Astrocyte (in vitro differentiated cells and primary cell): ENCODE results near the gene OASL. TPM values are rescaled to one million over a fixed set of nuclear protein-coding genes. Genes with fewer than 3 reads are reported as not detected.

ENCODE experiments used
- DNase-seq: peaks from one replicate; pipeline ENCODE4 v3.0.0-alpha.2; 2010; ENCODE audit warnings: low read depth
- FAIRE-seq: peaks from 2 replicates; lab custom pipeline; 2011; peaks lifted over from hg19 to GRCh38; lab: Jason Lieb, UNC
- H2AFZ ChIP-seq: 2 replicates; pipeline ENCODE4 v1.6.0; 2012; ENCODE audit warnings: low read depth, low read length, inconsistent platforms
- H3K27ac ChIP-seq: 2 replicates; pipeline ENCODE4 v1.5.1; 2011; ENCODE audit warnings: low read depth, low read length, inconsistent platforms
- H3K27me3 ChIP-seq: 2 replicates; pipeline ENCODE4 v1.6.0; 2011; ENCODE audit warnings: low read length, inconsistent platforms; ENCODE audit not compliant: insufficient read depth
- H3K36me3 ChIP-seq: 2 replicates; pipeline ENCODE4 v1.5.1; 2011; ENCODE audit warnings: low read length, inconsistent platforms; ENCODE audit not compliant: insufficient read depth
- H3K4me1 ChIP-seq: 2 replicates; pipeline ENCODE4 v1.5.1; 2011; ENCODE audit warnings: low read length, inconsistent platforms; ENCODE audit not compliant: insufficient read depth
- H3K4me2 ChIP-seq: 2 replicates; pipeline ENCODE4 v1.6.0; 2012; ENCODE audit warnings: low read length, inconsistent platforms
- H3K4me3 ChIP-seq: 2 replicates; pipeline ENCODE4 v1.5.1; 2011; ENCODE audit warnings: low read depth, mild to moderate bottlenecking, low read length, inconsistent platforms; ENCODE audit not compliant: insufficient read depth
- H3K79me2 ChIP-seq: 2 replicates; pipeline ENCODE4 v1.6.0; 2012; ENCODE audit warnings: mild to moderate bottlenecking, low read length, inconsistent platforms; ENCODE audit not compliant: insufficient read depth
- H3K9ac ChIP-seq: 2 replicates; pipeline ENCODE4 v1.6.0; 2012; ENCODE audit warnings: mild to moderate bottlenecking, low read length, inconsistent platforms
- H3K9me3 ChIP-seq: 2 replicates; pipeline ENCODE4 v1.5.1; 2012; ENCODE audit warnings: low read depth, mild to moderate bottlenecking, low read length, inconsistent platforms; ENCODE audit not compliant: insufficient read depth
- H4K20me1 ChIP-seq: 2 replicates; pipeline ENCODE4 v1.6.0; 2012; ENCODE audit warnings: low read length, inconsistent platforms; ENCODE audit not compliant: insufficient read depth
- H3K27ac Mint-ChIP-seq: one replicate; pipeline ENCODE4 v1.8.0; 2021; ENCODE audit warnings: mild to moderate bottlenecking, mixed read lengths; ENCODE audit not compliant: unreplicated experiment
- H3K27me3 Mint-ChIP-seq: one replicate; pipeline ENCODE4 v1.8.0; 2021; ENCODE audit warnings: low read depth, mixed read lengths; ENCODE audit not compliant: unreplicated experiment
- H3K36me3 Mint-ChIP-seq: one replicate; pipeline ENCODE4 v1.8.0; 2021; ENCODE audit warnings: low read depth, mixed read lengths; ENCODE audit not compliant: unreplicated experiment
- H3K4me1 Mint-ChIP-seq: one replicate; pipeline ENCODE4 v1.8.0; 2021; ENCODE audit warnings: low read depth, mixed read lengths; ENCODE audit not compliant: unreplicated experiment
- H3K4me3 Mint-ChIP-seq: one replicate; pipeline ENCODE4 v1.8.0; 2021; ENCODE audit warnings: mild to moderate bottlenecking, moderate library complexity, mixed read lengths; ENCODE audit not compliant: unreplicated experiment
- H3K9me3 Mint-ChIP-seq: one replicate; pipeline ENCODE4 v1.8.0; 2021; ENCODE audit warnings: mild to moderate bottlenecking, mixed read lengths; ENCODE audit not compliant: unreplicated experiment
- CTCF ChIP-seq: IDR thresholded peaks from 2 replicates; pipeline ENCODE4 v1.5.1; 2011; ENCODE audit warnings: low read depth, mild to moderate bottlenecking, inconsistent platforms, low read length, moderate library complexity; ENCODE audit not compliant: insufficient read depth
- EZH2 ChIP-seq: IDR thresholded peaks from 2 replicates; pipeline ENCODE4 v1.6.1; 2012; ENCODE audit warnings: mild to moderate bottlenecking, low read length, inconsistent platforms; ENCODE audit not compliant: insufficient read depth
- total RNA-seq: library from RNA; stranded (reverse); gene quantifications from 2 replicates; pipeline ENCODE4 v1.2.1, GENCODE V29; 2021

Gene OASL
- total RNA-seq, 1 donor from 2014 or later: 0.75 TPM

DNA sequence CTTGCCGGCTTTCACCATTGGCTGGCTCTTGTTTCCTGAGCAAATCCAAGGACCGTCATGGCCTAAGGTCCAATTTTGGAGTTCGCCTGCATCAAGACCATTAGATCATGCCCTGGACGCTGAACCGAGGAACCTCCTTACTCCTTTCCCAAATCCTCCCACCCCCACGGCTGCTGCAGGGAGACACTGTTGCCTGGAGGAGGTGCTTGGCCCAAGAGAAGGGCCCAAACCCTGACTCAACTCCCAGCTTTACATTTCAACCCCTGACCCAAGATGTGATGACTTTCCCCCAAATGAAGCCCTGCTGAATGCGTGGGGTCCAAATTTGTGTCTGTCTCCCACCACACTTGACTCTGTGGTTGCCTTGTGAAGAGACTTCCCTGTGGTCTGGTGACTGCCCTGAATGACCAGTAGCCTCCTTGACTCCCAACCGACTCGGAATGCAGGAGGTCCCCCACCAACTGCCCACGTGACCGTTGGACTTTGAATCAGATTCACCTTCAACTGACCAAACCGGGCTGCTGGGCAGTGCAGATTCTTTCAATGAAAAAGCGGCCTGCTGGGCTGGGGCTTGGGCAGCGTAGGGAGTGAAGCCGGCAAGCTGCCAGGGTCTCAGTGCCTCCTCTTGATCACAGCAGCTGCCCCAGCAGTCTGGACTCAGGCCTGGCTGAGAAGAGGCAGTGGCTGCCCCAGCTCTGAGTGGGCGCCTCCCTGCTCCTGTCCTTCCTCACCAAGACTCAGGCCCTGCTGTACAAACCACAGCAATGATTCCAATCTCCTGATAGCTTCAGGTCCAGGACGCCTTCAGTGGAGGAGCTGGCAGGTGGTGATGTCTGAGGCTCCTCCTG, 46.7 kb upstream of the OASL start:
- H3K27me3 ChIP-seq: peaks cover 7% of the 10 kb centered on the region
- no peaks in the 10 kb centered on the region for H3K4me1 ChIP-seq
- no peaks in the 10 kb centered on the region for H3K36me3 ChIP-seq
- peaks cover 2% of the 10 kb centered on the region for H3K9me3 Mint-ChIP-seq
- H3K79me2 ChIP-seq: no peaks in the 10 kb centered on the region
- no peaks in the 10 kb centered on the region for H3K4me1 Mint-ChIP-seq
- H3K4me3 ChIP-seq: no peak overlapping the region
- H3K9me3 ChIP-seq: no peaks in the 10 kb centered on the region
- no peaks in the 10 kb centered on the region for H4K20me1 ChIP-seq
- peaks cover 37% of the 10 kb centered on the region for H3K27me3 Mint-ChIP-seq
- no peak overlapping the region for H3K9ac ChIP-seq
- no peak overlapping the region for H3K27ac ChIP-seq
- no peak overlapping the region for H2AFZ ChIP-seq
- no peak overlapping the region for H3K4me2 ChIP-seq
- H3K27ac Mint-ChIP-seq: no peak overlapping the region
- no peak overlapping the region for H3K4me3 Mint-ChIP-seq
- TF ChIP-seq CTCF (no peak), EZH2 (no peak)
- DNase-seq (no peak), FAIRE-seq (no peak)
- H3K36me3 Mint-ChIP-seq: no peaks in the 10 kb centered on the region

GRCh38 chr12:121085069-121085468, 46.0 kb upstream of the OASL start:
- H3K9me3 Mint-ChIP-seq: peaks cover 2% of the 10 kb centered on the region
- DNase-seq: no peak
- no peak overlapping the region for H2AFZ ChIP-seq
- no peak overlapping the region for H3K9ac ChIP-seq
- no peak for TF ChIP-seq CTCF
- TF ChIP-seq EZH2: no peak
- H3K79me2 ChIP-seq: no peaks in the 10 kb centered on the region
- H3K36me3 Mint-ChIP-seq: no peaks in the 10 kb centered on the region
- no peaks in the 10 kb centered on the region for H3K4me1 ChIP-seq
- no peaks in the 10 kb centered on the region for H4K20me1 ChIP-seq
- H3K4me3 ChIP-seq: no peak overlapping the region
- H3K27me3 Mint-ChIP-seq: peaks cover 36% of the 10 kb centered on the region
- H3K27me3 ChIP-seq: peaks cover 7% of the 10 kb centered on the region
- H3K36me3 ChIP-seq: no peaks in the 10 kb centered on the region
- H3K4me1 Mint-ChIP-seq: no peaks in the 10 kb centered on the region
- no peak overlapping the region for H3K4me3 Mint-ChIP-seq
- H3K9me3 ChIP-seq: no peaks in the 10 kb centered on the region
- no peak for FAIRE-seq
- H3K27ac ChIP-seq: no peak overlapping the region
- no peak overlapping the region for H3K4me2 ChIP-seq
- no peak overlapping the region for H3K27ac Mint-ChIP-seq

- no peaks in the 10 kb centered on the region for H3K36me3 ChIP-seq
- H3K9me3 ChIP-seq: no peaks in the 10 kb centered on the region
- H3K4me1 ChIP-seq: no peaks in the 10 kb centered on the region
- no peaks in the 10 kb centered on the region for H3K79me2 ChIP-seq
- no peak overlapping the region for H3K4me2 ChIP-seq
- no peak overlapping the region for H3K9ac ChIP-seq
- no peaks in the 10 kb centered on the region for H3K4me1 Mint-ChIP-seq
- FAIRE-seq (no peak), DNase-seq (no peak)
- H4K20me1 ChIP-seq: no peaks in the 10 kb centered on the region
- H3K27me3 ChIP-seq: peaks cover 7% of the 10 kb centered on the region
- no peak overlapping the region for H3K27ac Mint-ChIP-seq
- peaks cover 32% of the 10 kb centered on the region for H3K27me3 Mint-ChIP-seq
- H2AFZ ChIP-seq: no peak overlapping the region
- no peak overlapping the region for H3K4me3 ChIP-seq
- no peak overlapping the region for H3K4me3 Mint-ChIP-seq
- H3K36me3 Mint-ChIP-seq: no peaks in the 10 kb centered on the region
- H3K27ac ChIP-seq: no peak overlapping the region
- TF ChIP-seq EZH2: no peak
- TF ChIP-seq CTCF: no peak
- peaks cover 2% of the 10 kb centered on the region for H3K9me3 Mint-ChIP-seq
These were observed 45.2 kb upstream of the OASL start for GRCh38 chr12:121084229-121084628.
